AG10803 (cell line): ENCODE data around the gene ITGB3.

Experiments
- DNase-seq: peaks from one replicate; pipeline ENCODE4 v3.0.0; 2010; ENCODE audit warnings: low read depth
- H3K4me3 ChIP-seq: 2 replicates; pipeline ENCODE4 v1.5.1; 2011; ENCODE audit warnings: mild to moderate bottlenecking, low read length, control low read depth
- TF ChIP-seq, protein P1 (sequence below): conservative IDR thresholded peaks from 2 replicates; pipeline ENCODE4 v1.5.1; 2011; ENCODE audit warnings: mild to moderate bottlenecking, low read length, control low read depth, inconsistent platforms

The ITGB3 gene

GRCh38 chr17:47253541-47254402 is at the start of gene ITGB3:
ITGB3 (plus strand) TSS chr17:47253827; CDS start chr17:47253862, 35 bp downstream.
- H3K4me3 ChIP-seq = peak within 1 kb of the TSS; percentile 66
- DNase-seq = peak; percentile 77
- TF ChIP-seq, protein P1, sequence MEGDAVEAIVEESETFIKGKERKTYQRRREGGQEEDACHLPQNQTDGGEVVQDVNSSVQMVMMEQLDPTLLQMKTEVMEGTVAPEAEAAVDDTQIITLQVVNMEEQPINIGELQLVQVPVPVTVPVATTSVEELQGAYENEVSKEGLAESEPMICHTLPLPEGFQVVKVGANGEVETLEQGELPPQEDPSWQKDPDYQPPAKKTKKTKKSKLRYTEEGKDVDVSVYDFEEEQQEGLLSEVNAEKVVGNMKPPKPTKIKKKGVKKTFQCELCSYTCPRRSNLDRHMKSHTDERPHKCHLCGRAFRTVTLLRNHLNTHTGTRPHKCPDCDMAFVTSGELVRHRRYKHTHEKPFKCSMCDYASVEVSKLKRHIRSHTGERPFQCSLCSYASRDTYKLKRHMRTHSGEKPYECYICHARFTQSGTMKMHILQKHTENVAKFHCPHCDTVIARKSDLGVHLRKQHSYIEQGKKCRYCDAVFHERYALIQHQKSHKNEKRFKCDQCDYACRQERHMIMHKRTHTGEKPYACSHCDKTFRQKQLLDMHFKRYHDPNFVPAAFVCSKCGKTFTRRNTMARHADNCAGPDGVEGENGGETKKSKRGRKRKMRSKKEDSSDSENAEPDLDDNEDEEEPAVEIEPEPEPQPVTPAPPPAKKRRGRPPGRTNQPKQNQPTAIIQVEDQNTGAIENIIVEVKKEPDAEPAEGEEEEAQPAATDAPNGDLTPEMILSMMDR = peak; percentile 43

DNA sequence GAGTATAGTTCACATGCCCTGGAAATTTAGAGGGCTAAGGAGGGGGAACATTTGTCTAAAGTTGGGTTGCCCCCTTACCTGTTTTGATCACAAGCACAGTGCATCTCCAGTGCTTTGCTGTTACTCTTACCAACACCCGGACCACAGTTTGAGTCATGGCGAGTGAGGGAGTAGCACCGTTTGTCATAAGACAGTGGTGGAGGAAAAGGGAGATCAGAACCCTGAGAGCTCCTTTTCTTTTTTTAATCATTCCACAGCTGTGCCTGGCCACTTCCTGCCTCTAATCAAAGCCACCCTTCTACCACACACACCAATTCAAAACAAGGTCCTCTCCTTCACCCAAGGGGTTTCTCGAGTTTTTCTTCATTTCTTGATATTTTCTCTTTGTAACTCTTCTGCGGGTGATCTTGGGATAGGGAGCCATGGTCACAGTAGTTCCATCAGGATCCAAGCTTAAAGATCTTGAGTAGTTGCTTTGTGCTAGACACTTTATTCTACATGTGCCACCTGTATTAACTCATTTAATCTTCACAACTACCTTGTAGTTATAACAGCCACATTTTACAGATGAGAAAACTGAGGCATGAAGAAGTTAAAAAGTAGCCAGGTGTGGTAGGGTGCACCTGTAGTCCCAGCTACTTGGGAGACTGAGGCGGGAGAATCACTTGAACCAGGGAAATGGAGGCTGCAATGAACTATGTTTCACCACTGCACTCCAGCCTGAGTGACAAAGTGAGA is 49.5 kb upstream of the ITGB3 start:
- H3K4me3 ChIP-seq = no peak overlapping the region

DNA sequence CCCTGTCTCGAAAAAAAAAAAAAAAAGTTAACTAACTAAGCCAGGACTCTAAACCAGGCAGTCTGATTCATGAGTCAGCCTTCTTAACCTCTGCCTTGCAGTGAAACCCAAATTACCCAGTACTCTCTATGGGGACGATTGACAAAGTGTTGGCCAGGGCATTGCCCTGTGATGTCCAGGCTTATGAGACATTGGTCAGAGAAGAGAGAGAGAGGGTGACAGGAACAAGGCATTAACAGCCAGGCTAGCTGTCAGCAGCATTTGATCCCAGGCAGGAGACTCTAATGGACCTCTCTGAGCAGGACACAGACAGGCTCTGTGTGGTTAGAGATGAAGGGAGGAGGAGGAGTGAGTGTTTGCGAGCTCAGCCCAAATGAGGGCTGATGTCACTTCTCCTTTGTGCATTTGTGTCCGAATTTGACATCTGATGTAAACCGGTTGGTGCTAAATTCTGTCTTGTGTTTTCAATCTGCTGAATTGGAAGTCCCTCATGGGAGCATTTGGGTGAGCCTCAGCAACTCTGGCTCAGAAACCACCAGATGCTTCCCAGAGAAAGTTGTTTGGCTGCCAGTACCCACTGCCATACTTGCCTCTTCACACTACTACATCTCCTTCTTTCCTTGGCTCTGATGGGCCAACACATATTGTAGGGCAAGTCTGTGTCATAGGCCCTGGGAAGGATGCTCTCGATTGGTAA is 48.8 kb upstream of the ITGB3 start:
- TF ChIP-seq, protein P1 = no peak
- DNase-seq = peak; percentile 74
- H3K4me3 ChIP-seq = peak overlapping the region; percentile 24; the same call in 1 of the 2 replicates

More for the DNA sequence above, 49.5 kb upstream of the ITGB3 start:
- TF ChIP-seq, protein P1 = no peak
- peak; percentile 74 for DNase-seq

GRCh38 chr17:47205419-47205963 is 48.1 kb upstream of the ITGB3 start:
- peak overlapping the region; percentile 24 for H3K4me3 ChIP-seq
- DNase-seq = peak; percentile 89
- TF ChIP-seq, protein P1 = no peak

DNA sequence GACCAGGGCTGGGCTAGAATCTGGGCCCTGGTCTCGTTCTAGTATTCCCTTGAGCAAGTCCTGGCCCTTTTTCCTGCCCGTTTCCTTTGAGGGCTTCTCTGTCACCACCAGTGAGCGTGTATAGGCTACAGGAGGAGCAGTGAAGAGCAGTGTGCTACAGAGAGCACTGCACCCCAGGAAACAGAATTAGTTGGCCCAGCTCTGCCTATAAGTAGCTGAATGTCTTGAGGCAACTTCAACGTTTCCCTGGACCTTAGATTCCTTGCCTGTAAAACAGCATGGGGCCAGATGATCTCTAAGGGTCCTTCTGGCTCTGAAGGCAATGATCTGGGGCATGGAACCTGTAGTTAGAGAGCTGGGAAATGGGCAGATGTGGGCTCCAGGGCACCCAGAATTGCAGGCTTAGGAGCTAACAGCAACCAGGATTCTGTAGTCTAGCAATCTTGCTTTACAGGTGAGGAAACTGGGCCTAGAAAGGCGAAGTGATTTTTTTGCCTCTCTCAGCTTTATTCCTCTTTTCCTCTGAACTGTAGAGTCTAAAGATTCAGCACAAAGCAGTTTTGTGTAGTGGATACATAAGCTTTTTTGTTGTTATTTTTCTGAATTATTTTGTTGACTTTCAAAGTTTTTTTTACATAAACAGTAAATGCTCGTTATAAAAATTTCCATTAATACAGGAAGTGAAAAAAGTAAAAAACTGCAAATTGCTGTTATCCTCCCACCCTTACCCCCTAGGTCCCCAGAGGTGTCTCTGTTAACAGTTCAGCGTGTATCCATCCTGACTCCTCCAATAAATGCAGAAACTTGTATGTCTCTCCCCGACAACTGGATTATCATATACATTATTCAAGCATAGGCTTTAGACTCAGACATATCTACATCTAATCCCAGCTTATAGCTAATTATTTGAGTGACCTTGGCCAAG is 46.2 kb upstream of the ITGB3 start:
- no peak overlapping the region for H3K4me3 ChIP-seq
- TF ChIP-seq, protein P1 = no peak
- DNase-seq = no peak

DNA sequence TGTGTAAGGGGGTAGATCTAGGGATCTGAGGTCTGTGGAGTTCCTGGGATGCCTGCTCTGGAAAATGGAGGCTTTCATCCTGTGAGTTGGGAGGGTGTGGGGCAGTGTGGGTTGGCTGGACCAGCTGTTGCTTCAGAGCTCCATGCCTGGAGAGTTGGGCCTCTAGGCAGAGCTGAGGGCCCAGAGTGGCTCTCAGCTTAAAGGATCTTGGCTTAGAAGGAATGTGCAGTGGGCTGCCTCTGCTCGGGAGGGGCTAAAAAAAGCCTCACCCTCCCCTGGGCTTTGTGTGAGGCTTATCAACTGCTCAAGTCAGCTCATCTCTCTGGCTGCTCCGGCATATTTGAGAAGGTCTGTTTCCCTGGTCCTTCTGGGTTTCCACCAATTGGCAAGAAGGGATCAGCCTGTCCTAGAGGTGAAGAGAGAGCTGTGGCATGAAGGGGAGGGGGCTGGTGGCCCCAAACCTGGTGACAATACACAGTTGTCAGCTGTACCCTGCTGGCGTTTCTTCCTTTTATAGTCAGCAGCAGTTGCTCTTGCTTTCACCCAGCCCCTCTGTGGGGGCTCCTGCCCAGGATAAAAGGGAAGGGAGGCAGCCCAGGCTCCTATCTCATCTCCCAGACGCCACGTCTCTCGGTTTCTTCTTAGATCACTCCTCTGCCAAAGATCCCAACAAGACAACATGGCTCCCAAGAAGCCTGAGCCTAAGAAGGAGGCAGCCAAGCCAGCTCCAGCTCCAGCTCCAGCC is 44.7 kb upstream of the ITGB3 start, which contains the start of gene MYL4:
TSS of gene MYL4 (plus strand) at position 605 of the 745 bp plus-strand sequence. CDS start at position 680, 75 bp downstream.
- TF ChIP-seq, protein P1 = no peak
- peak; percentile 4 for DNase-seq
- H3K4me3 ChIP-seq = no peak within 1 kb of the TSS
